SK-N-SH treated with all-trans-retinoic acid at 6 μM for 48 hours (cell line): ENCODE results near the gene CSNK2A2.

Experiments used
- GLIS3 ChIP-seq: fragments of 250-450 bp; sonication (Bioruptor Pico); IDR thresholded peaks from 2 replicates; pipeline ENCODE4 v1.5.0; 2020; ENCODE audit warnings: mild to moderate bottlenecking, moderate library complexity
- TF ChIP-seq, protein P1 (sequence below): fragments of 250-450 bp; sonication (Bioruptor Pico); IDR thresholded peaks from 2 replicates; pipeline ENCODE4 v1.8.0; 2020; ENCODE audit warnings: mild to moderate bottlenecking, moderate library complexity, borderline replicate concordance

GRCh38 chr16:58128181-58128631, 69.7 kb downstream of the CSNK2A2 start:
- TF ChIP-seq, protein P1, sequence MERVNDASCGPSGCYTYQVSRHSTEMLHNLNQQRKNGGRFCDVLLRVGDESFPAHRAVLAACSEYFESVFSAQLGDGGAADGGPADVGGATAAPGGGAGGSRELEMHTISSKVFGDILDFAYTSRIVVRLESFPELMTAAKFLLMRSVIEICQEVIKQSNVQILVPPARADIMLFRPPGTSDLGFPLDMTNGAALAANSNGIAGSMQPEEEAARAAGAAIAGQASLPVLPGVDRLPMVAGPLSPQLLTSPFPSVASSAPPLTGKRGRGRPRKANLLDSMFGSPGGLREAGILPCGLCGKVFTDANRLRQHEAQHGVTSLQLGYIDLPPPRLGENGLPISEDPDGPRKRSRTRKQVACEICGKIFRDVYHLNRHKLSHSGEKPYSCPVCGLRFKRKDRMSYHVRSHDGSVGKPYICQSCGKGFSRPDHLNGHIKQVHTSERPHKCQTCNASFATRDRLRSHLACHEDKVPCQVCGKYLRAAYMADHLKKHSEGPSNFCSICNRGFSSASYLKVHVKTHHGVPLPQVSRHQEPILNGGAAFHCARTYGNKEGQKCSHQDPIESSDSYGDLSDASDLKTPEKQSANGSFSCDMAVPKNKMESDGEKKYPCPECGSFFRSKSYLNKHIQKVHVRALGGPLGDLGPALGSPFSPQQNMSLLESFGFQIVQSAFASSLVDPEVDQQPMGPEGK (CRISPR knock-in tag) = no peak
- TF ChIP-seq GLIS3 (CRISPR knock-in tag) = no peak
